Measurements from ENCODE around the gene ALPI. TPM values are rescaled to one million over a fixed set of nuclear protein-coding genes. Genes with fewer than 3 reads are reported as not detected.
"Not testable (repeated sequence)": the region's sequence is repeated elsewhere in the genome, so short reads cannot be mapped to it uniquely, and the experiment has no call there.

The ALPI gene
- total RNA-seq, 1 experiment from 2014 or later: not detected

GRCh38 chr2:232441147-232441651, 14.8 kb upstream of the ALPI start:
- no peak for DNase-seq (ENCODE audit: extremely low read depth, low read depth)

DNA sequence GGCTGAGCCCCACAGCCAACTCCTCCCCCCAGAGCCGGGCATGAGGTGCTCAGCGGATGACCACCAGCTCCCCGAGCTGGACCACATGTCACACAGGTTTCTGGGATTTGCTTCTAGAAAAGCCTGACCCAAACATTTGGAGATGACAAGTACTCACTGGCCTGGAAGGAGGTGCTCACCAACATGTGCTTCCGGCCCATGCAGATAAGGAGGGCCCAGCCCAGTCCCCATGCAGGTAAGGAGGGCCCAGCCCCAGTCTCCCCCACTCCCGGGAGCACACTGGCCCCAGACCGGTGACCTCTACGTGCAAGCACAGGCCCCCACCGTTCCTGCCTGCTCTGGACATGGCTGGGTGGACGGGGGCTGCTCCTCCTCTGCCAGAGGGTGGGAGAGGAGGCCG, 14.0 kb upstream of the ALPI start:
- not testable (repeated sequence) for DNase-seq (ENCODE audit: extremely low read depth, low read depth)

DNA sequence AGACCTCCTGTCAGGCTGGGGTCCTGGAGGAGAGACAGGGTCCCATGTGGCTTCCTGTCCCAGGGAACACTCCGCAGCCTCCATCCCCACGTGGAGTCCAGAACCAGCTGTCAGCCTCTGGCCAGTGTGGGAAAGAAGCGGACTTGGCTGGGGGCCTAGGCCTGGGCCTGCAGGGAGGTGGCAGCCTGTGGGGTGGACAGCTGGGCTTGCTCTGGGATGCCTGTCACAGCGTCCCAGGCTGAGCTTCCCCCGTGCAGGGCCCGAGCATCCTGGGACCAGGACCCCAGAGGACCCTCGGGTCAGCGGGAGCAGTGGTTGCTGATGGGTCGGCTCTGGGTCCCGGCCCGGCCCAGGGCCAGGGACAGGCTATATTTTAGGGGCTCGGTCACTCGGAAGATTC, 13.5 kb upstream of the ALPI start:
- not testable (repeated sequence) for DNase-seq (ENCODE audit: extremely low read depth, low read depth)

- DNase-seq (ENCODE audit: extremely low read depth, low read depth): not testable (repeated sequence)
These were observed 12.9 kb upstream of the ALPI start for GRCh38 chr2:232443047-232443446.

- not testable (repeated sequence) for DNase-seq (ENCODE audit: extremely low read depth, low read depth)
These were observed 12.1 kb upstream of the ALPI start for GRCh38 chr2:232443669-232444408.

GRCh38 chr2:232444409-232445148, 11.4 kb upstream of the ALPI start:
- peak; percentile 86 for DNase-seq (ENCODE audit: extremely low read depth, low read depth)

DNA sequence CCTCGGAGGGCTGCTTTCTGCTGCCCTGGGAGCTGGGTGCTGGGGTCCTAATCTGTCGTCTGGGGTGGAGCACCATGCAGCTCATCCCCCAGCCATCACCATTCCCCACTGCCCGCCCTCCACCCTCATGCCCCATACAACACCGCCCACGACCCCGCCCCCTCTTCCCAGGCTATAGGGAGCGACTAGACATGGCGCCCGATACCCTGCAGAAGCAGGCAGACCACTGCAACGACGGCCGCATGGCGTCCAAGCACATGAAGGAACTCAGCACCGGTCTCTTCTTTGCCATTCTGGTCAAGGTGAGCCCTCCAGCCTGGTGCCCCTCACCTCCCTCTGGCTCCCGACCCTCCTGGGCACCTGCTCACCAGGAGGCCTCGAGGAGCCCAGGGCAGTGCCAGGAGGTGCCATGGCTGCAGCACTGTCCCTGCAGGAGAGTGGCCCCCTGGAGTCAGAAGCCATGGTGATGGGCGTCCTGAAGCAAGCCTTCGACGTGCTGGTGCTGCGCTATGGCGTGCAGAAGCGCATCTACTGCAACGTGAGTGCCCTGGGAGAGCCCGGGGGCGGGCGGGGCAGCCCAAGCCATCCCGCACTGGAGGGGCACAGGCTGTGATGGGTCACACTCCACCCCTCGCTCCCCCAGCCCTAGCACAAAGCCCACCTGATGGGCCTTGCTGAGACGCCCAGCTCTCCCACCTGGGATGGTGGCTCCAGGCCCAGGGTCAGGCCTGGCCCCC, 10.6 kb upstream of the ALPI start:
- not testable (repeated sequence) for DNase-seq (ENCODE audit: extremely low read depth, low read depth)

DNA sequence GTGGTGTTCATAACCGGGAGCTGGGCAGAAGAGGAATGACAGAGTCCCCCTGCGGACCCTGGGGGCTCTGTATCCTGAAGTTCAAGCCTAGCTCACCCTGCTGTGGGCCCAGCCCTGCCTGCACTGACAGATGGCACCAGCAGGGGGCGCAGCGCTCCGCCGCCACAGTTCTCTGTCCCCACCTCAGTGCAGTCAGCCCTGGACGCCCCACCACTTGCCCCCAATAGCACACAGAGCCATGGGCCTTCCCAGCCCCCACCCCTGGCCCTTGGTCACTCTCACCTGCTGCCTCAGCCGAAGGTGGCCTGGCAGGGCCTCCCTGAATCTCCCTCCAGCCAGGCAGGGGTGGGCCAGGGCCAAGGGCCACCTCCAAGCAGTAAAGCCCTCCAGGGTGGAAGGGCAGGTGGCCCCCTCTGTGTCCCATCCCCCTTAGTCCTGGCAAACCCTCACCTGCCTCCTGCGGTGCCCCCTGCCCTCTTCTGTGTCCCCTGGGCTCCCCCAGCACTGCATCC, 9.6 kb upstream of the ALPI start:
- DNase-seq (ENCODE audit: extremely low read depth, low read depth): not testable (repeated sequence)

GRCh38 chr2:232447091-232447620, 8.8 kb upstream of the ALPI start:
- DNase-seq (ENCODE audit: extremely low read depth, low read depth): no peak

DNA sequence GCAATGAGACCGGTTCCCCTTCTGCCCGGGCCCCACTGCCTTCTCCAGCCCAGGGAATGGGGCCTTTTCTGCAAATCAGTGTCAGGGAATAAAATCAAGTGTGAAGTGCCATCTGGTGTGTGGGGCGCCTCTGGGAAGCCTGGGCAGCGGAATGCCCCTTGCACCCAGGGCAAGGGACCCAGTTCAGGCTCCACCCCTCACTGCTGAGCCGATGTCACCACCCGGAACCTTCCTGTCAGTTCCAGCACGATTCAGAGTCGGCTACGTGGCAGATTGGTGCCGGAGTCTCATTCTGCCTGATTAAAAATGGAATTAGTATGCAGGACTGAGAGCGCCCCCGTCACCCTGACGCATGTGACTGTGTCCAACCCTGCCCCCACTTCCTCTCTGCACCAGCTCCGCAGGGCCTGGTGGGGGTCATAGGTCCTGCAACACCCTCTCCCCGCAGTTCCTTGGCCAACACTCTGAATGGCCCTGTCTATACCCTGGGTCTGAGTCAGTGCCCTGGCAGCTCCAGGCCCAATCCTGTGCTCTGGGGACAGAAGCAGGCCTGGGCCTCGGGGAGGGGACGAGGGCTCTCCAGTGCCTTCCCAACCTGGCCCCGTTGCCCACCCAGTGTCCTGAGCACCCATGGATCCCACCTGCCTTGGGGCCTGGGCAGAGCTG, 8.2 kb upstream of the ALPI start:
- DNase-seq (ENCODE audit: extremely low read depth, low read depth): no peak

GRCh38 chr2:232448304-232448690, 7.7 kb upstream of the ALPI start:
- DNase-seq (ENCODE audit: extremely low read depth, low read depth): no peak

DNA sequence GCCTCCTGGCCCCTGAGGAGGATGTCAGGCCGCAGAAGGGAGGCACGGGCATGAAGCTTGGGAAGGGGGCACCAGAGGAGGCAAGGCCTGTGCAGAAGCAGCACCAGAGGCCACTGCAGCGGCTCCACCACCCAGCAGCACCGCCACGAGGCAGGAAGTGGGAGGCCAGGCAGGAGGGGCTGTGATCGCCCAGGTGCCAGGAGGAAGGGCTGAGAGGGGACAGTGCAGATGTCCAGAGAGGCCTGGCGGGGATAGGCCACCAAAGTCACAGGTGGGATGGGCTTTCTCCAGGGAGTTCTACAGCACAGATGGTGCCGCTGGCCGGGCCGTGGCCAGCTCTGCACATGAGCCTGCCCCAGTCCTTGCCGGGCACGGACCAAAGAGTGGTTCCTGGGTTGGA, 6.0 kb upstream of the ALPI start:
- no peak for DNase-seq (ENCODE audit: extremely low read depth, low read depth)

DNA sequence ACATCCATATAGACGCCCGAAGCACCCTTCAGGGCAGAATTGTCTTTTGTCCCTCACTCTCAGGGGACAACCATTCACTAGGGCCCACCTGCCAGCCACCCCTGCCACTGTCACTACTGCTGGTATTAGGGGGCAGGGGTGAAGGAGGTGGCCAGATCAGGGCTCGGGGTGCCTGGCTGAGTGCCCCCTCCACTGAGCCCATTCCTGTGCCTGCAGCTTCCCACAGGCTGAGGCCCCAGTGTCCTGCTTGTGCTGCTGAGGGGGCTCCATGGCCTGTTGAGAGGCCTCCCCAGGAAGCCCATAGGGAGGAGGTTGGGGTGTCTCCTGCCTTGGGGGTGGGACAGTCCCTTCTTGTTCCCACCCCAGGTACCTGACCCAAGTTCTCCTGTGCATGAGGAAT, 4.3 kb upstream of the ALPI start:
- DNase-seq (ENCODE audit: extremely low read depth, low read depth): not testable (repeated sequence)

GRCh38 chr2:232454630-232455029, 1.3 kb upstream of the ALPI start:
- DNase-seq (ENCODE audit: extremely low read depth, low read depth): no peak

DNA sequence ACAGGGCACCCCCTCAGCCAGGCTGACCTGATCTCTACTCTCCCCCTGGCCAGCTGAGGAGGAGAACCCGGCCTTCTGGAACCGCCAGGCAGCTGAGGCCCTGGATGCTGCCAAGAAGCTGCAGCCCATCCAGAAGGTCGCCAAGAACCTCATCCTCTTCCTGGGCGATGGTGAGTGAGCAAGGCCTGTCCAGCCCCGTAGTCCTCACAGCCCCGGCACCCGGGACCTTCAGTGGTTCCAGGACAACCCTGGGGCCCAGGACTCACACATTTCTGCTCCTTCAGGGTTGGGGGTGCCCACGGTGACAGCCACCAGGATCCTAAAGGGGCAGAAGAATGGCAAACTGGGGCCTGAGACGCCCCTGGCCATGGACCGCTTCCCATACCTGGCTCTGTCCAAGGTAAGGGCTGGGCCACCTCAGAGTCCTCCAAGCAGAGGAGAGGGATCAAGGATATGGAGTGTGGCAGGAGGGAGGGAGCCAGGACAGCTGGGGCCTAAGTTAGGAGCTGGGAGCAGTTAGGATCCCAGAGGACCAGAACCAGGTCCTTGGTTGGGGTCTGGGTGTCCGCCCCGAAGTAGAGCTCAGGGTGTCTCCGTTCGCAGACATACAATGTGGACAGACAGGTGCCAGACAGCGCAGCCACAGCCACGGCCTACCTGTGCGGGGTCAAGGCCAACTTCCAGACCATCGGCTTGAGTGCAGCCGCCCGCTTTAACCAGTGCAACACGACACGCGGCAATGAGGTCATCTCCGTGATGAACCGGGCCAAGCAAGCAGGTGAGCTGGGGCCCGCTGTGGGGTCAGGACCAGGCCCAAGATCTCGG, 555 bp downstream of the ALPI start:
- DNase-seq (ENCODE audit: extremely low read depth, low read depth): no peak

GRCh38 chr2:232457121-232458011, 1.4 kb downstream of the ALPI start:
- no peak for DNase-seq (ENCODE audit: extremely low read depth, low read depth)

DNA sequence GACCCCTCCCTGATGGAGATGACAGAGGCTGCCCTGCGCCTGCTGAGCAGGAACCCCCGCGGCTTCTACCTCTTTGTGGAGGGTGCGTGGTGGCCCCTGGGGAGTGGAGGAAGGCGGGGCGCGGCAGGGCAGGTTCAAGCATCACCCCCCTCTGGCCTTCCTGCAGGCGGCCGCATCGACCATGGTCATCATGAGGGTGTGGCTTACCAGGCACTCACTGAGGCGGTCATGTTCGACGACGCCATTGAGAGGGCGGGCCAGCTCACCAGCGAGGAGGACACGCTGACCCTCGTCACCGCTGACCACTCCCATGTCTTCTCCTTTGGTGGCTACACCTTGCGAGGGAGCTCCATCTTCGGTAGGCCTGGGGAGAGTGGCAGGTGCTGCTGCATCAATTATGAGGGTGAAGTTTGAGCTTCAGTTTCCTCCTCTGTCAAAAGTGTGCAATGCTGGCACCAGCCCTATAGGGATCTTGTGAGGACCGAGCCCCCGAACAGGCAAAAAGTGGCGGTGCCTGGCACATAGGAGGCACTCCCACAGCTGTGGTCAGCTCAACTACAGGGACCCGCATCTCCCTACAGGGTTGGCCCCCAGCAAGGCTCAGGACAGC, 2.2 kb downstream of the ALPI start:
- DNase-seq (ENCODE audit: extremely low read depth, low read depth): no peak

All from NCI-H460 (cell line).